MM.1S (cell line): ENCODE measurements around the gene USP47.
A peak's percentile ranks its signal among the peaks of the same experiment; 100 is the strongest.

ENCODE experiments used
- DNase-seq: peaks from one replicate; pipeline ENCODE4 v3.0.0-alpha.2; 2015
- H2AFZ ChIP-seq: fragments of 300-600 bp; sonication (generic); 2 replicates; pipeline ENCODE4 v1.6.0; 2016; ENCODE audit warnings: antibody characterized with exemption, low read length
- H3F3A ChIP-seq: fragments of 300-600 bp; sonication (generic); 2 replicates; pipeline ENCODE4 v1.6.1; 2016; ENCODE audit warnings: mild to moderate bottlenecking, antibody characterized with exemption, low read length, moderate library complexity, mixed read lengths; ENCODE audit not compliant: insufficient read depth
- H3K27ac ChIP-seq: fragments of 300-600 bp; sonication (generic); 2 replicates; pipeline ENCODE4 v1.5.1; 2016; ENCODE audit warnings: mild to moderate bottlenecking, low read length
- H3K27me3 ChIP-seq: fragments of 300-600 bp; sonication (generic); replicated peaks from 2 replicates; pipeline ENCODE4 v1.6.0; 2016; ENCODE audit warnings: low read length; ENCODE audit not compliant: insufficient read depth
- H3K36me3 ChIP-seq: fragments of 300-600 bp; sonication (generic); replicated peaks from 2 replicates; pipeline ENCODE4 v1.6.1; 2016; ENCODE audit warnings: mild to moderate bottlenecking, low read length, mixed read lengths; ENCODE audit not compliant: insufficient read depth
- H3K4me1 ChIP-seq: fragments of 300-600 bp; sonication (generic); 2 replicates; pipeline ENCODE4 v1.6.1; 2016; ENCODE audit warnings: low read length, mixed read lengths
- H3K4me2 ChIP-seq: fragments of 300-600 bp; sonication (generic); 2 replicates; pipeline ENCODE4 v1.6.0; 2016; ENCODE audit warnings: low read depth, low read length
- H3K4me3 ChIP-seq: fragments of 300-600 bp; sonication (generic); 2 replicates; pipeline ENCODE4 v1.5.1; 2016; ENCODE audit warnings: low read length, mixed read lengths
- H3K79me2 ChIP-seq: fragments of 300-600 bp; sonication (generic); 2 replicates; pipeline ENCODE4 v1.6.1; 2016; ENCODE audit warnings: mixed run types, low read length, mixed read lengths
- H3K9ac ChIP-seq: fragments of 300-600 bp; sonication (generic); 2 replicates; pipeline ENCODE4 v1.6.1; 2016; ENCODE audit warnings: low read length, mixed read lengths
- H3K9me2 ChIP-seq: fragments of 300-600 bp; sonication (generic); replicated peaks from 2 replicates; pipeline ENCODE4 v1.6.1; 2016; ENCODE audit warnings: mild to moderate bottlenecking, low read length, mixed read lengths; ENCODE audit not compliant: insufficient read depth
- H3K9me3 ChIP-seq: fragments of 300-600 bp; sonication (generic); replicated peaks from 2 replicates; pipeline ENCODE4 v1.6.1; 2016; ENCODE audit warnings: mild to moderate bottlenecking, low read length, mixed read lengths; ENCODE audit not compliant: insufficient read depth
- H4K20me1 ChIP-seq: fragments of 300-600 bp; sonication (generic); 2 replicates; pipeline ENCODE4 v1.6.1; 2016; ENCODE audit warnings: mild to moderate bottlenecking, low read length, moderate library complexity, mixed read lengths; ENCODE audit not compliant: insufficient read depth
- CTCF ChIP-seq: fragments of 300-600 bp; sonication (generic); IDR thresholded peaks from 2 replicates; pipeline ENCODE4 v1.5.1; 2016; ENCODE audit warnings: antibody characterized with exemption, low read length, mixed read lengths
- EZH2 ChIP-seq: fragments of 300-600 bp; sonication (generic); optimal IDR thresholded peaks from 2 replicates; pipeline ENCODE3; 2017; ENCODE audit warnings: low read depth, mild to moderate bottlenecking, antibody characterized with exemption, low read length, mixed read lengths
- EZH2phosphoT487 ChIP-seq: fragments of 300-600 bp; sonication (generic); IDR thresholded peaks from 2 replicates; pipeline ENCODE4 v1.6.1; 2018; ENCODE audit warnings: antibody characterized with exemption, low read length

Gene USP47

GRCh38 chr11:11864332-11864731 is 22.6 kb downstream of the USP47 start:
- peaks cover 6% of the 10 kb centered on the region; the same call in 1 of the 2 replicates for H3K4me1 ChIP-seq
- H3K9ac ChIP-seq = no peak overlapping the region
- no peak overlapping the region for H3K27ac ChIP-seq
- H3F3A ChIP-seq = peaks cover 7% of the 10 kb centered on the region; the same call in 1 of the 2 replicates
- no peaks in the 10 kb centered on the region for H3K9me3 ChIP-seq
- DNase-seq = peak; percentile 40
- peaks cover 94% of the 10 kb centered on the region for H3K79me2 ChIP-seq
- H3K4me2 ChIP-seq = no peak overlapping the region
- H3K36me3 ChIP-seq = no peaks in the 10 kb centered on the region
- no peaks in the 10 kb centered on the region for H3K27me3 ChIP-seq
- H3K9me2 ChIP-seq = no peaks in the 10 kb centered on the region
- no peak overlapping the region for H3K4me3 ChIP-seq
- H4K20me1 ChIP-seq = peaks cover 18% of the 10 kb centered on the region; the same call in 1 of the 2 replicates
- TF ChIP-seq EZH2 = no peak
- no peak for TF ChIP-seq CTCF
- TF ChIP-seq EZH2phosphoT487 = no peak
- no peak overlapping the region for H2AFZ ChIP-seq

- no peak overlapping the region for H3K27ac ChIP-seq
- peaks cover 7% of the 10 kb centered on the region; the same call in 1 of the 2 replicates for H3F3A ChIP-seq
- no peak overlapping the region for H3K9ac ChIP-seq
- peaks cover 18% of the 10 kb centered on the region; the same call in 1 of the 2 replicates for H4K20me1 ChIP-seq
- TF ChIP-seq CTCF (no peak), EZH2 (no peak), EZH2phosphoT487 (no peak)
- peaks cover 94% of the 10 kb centered on the region for H3K79me2 ChIP-seq
- H3K9me3 ChIP-seq = no peaks in the 10 kb centered on the region
- DNase-seq = no peak
- no peak overlapping the region for H2AFZ ChIP-seq
- H3K4me2 ChIP-seq = no peak overlapping the region
- H3K4me3 ChIP-seq = no peak overlapping the region
- H3K36me3 ChIP-seq = no peaks in the 10 kb centered on the region
- peaks cover 6% of the 10 kb centered on the region; the same call in 1 of the 2 replicates for H3K4me1 ChIP-seq
- H3K27me3 ChIP-seq = no peaks in the 10 kb centered on the region
- no peaks in the 10 kb centered on the region for H3K9me2 ChIP-seq
Observed at GRCh38 chr11:11864803-11865202, 23.0 kb downstream of the USP47 start.

GRCh38 chr11:11865449-11865848 is 23.7 kb downstream of the USP47 start:
- H3K4me2 ChIP-seq = no peak overlapping the region
- TF ChIP-seq EZH2phosphoT487 (no peak), CTCF (no peak), EZH2 (no peak)

More at GRCh38 chr11:11865449-11865848, 23.7 kb downstream of the USP47 start:
- no peaks in the 10 kb centered on the region for H3K9me2 ChIP-seq
- DNase-seq = no peak
- peaks cover 6% of the 10 kb centered on the region; the same call in 1 of the 2 replicates for H3K4me1 ChIP-seq
- peaks cover 5% of the 10 kb centered on the region; the same call in 1 of the 2 replicates for H3F3A ChIP-seq
- H3K27me3 ChIP-seq = no peaks in the 10 kb centered on the region
- H4K20me1 ChIP-seq = peaks cover 14% of the 10 kb centered on the region; the same call in 1 of the 2 replicates
- H3K36me3 ChIP-seq = no peaks in the 10 kb centered on the region
- H3K4me3 ChIP-seq = no peak overlapping the region
- no peak overlapping the region for H2AFZ ChIP-seq
- no peak overlapping the region for H3K9ac ChIP-seq
- H3K79me2 ChIP-seq = peaks cover 96% of the 10 kb centered on the region
- H3K9me3 ChIP-seq = no peaks in the 10 kb centered on the region
- H3K27ac ChIP-seq = no peak overlapping the region
